ENCODE data around the gene CAMK1. TPM values are rescaled to one million over a fixed set of nuclear protein-coding genes. Genes with fewer than 3 reads are reported as not detected.

CAMK1 gene
- total and polyA plus RNA-seq, 4 donors = 13.8 to 20.1 (median 16.7) TPM

- no peak for TF ChIP-seq YY1 (IDR thresholded peaks at IDR 0.05)
- TF ChIP-seq NR2F2 (IDR thresholded peaks at IDR 0.05) = no peak
- TF ChIP-seq, protein P1, sequence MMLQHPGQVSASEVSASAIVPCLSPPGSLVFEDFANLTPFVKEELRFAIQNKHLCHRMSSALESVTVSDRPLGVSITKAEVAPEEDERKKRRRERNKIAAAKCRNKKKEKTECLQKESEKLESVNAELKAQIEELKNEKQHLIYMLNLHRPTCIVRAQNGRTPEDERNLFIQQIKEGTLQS (IDR thresholded peaks at IDR 0.05) = no peak
- TF ChIP-seq, protein P2, sequence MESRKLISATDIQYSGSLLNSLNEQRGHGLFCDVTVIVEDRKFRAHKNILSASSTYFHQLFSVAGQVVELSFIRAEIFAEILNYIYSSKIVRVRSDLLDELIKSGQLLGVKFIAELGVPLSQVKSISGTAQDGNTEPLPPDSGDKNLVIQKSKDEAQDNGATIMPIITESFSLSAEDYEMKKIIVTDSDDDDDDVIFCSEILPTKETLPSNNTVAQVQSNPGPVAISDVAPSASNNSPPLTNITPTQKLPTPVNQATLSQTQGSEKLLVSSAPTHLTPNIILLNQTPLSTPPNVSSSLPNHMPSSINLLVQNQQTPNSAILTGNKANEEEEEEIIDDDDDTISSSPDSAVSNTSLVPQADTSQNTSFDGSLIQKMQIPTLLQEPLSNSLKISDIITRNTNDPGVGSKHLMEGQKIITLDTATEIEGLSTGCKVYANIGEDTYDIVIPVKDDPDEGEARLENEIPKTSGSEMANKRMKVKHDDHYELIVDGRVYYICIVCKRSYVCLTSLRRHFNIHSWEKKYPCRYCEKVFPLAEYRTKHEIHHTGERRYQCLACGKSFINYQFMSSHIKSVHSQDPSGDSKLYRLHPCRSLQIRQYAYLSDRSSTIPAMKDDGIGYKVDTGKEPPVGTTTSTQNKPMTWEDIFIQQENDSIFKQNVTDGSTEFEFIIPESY (IDR thresholded peaks at IDR 0.05) = no peak
- TF ChIP-seq, protein P3, sequence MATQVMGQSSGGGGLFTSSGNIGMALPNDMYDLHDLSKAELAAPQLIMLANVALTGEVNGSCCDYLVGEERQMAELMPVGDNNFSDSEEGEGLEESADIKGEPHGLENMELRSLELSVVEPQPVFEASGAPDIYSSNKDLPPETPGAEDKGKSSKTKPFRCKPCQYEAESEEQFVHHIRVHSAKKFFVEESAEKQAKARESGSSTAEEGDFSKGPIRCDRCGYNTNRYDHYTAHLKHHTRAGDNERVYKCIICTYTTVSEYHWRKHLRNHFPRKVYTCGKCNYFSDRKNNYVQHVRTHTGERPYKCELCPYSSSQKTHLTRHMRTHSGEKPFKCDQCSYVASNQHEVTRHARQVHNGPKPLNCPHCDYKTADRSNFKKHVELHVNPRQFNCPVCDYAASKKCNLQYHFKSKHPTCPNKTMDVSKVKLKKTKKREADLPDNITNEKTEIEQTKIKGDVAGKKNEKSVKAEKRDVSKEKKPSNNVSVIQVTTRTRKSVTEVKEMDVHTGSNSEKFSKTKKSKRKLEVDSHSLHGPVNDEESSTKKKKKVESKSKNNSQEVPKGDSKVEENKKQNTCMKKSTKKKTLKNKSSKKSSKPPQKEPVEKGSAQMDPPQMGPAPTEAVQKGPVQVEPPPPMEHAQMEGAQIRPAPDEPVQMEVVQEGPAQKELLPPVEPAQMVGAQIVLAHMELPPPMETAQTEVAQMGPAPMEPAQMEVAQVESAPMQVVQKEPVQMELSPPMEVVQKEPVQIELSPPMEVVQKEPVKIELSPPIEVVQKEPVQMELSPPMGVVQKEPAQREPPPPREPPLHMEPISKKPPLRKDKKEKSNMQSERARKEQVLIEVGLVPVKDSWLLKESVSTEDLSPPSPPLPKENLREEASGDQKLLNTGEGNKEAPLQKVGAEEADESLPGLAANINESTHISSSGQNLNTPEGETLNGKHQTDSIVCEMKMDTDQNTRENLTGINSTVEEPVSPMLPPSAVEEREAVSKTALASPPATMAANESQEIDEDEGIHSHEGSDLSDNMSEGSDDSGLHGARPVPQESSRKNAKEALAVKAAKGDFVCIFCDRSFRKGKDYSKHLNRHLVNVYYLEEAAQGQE (IDR thresholded peaks at IDR 0.05) = no peak
- no peak for TF ChIP-seq HNF4A (conservative IDR thresholded peaks at IDR 0.05)
- TF ChIP-seq SP1 (IDR thresholded peaks at IDR 0.05) = no peak
- no peak for TF ChIP-seq RXRA (IDR thresholded peaks at IDR 0.05)
- TF ChIP-seq CTCF (IDR thresholded peaks at IDR 0.05; ENCODE audit: low read depth, low read length, missing input control) = no peak
- no peak for TF ChIP-seq FOXA1 (IDR thresholded peaks at IDR 0.05)
- Histone ChIP-seq H3K27ac (ENCODE audit: low read depth in 1 of 2, low read length in 2 of 2) (peak overlapping the region; percentile 79 to 83), H3K9me3 (ENCODE audit: control insufficient read depth in 4 of 4, low read length in 3 of 4) (no peaks in the 10 kb centered on the region), H3K27me3 (ENCODE audit: control insufficient read depth in 4 of 4, insufficient read depth in 4 of 4, low read length in 3 of 4) (no peaks in the 10 kb centered on the region), H3K36me3 (ENCODE audit: control insufficient read depth in 4 of 4, insufficient read depth in 3 of 4, low read depth in 1 of 4, low read length in 3 of 4) (peaks cover 0 to 19% (median 15%) of the 10 kb centered on the region in 4 donors), H3K4me3 (ENCODE audit: low read depth in 1 of 3, low read length in 3 of 3) (no peak overlapping the region), H3K4me1 (ENCODE audit: control insufficient read depth in 4 of 4, insufficient read depth in 4 of 4, low read length in 3 of 4) (peaks cover 6 to 34% (median 18%) of the 10 kb centered on the region in 4 donors), H3K9ac (ENCODE audit: low read depth in 1 of 2, low read length in 2 of 2) (no peak overlapping the region)
- DNase-seq (ENCODE audit: low spot score) = no peak
- 89% methylated on average over 4 of the region's 4 CpGs for WGBS
These were observed 11.2 kb upstream of the CAMK1 start for GRCh38 chr3:9780910-9781309.

- Histone ChIP-seq H3K36me3 (ENCODE audit: control insufficient read depth in 4 of 4, insufficient read depth in 3 of 4, low read depth in 1 of 4, low read length in 3 of 4) (peaks cover 0 to 16% (median 13%) of the 10 kb centered on the region in 4 donors), H3K27ac (ENCODE audit: low read depth in 1 of 2, low read length in 2 of 2) (peak overlapping the region; percentile 79 to 83), H3K4me1 (ENCODE audit: control insufficient read depth in 4 of 4, insufficient read depth in 4 of 4, low read length in 3 of 4) (peaks cover 6 to 34% (median 18%) of the 10 kb centered on the region in 4 donors), H3K9ac (ENCODE audit: low read depth in 1 of 2, low read length in 2 of 2) (no peak overlapping the region), H3K9me3 (ENCODE audit: control insufficient read depth in 4 of 4, low read length in 3 of 4) (no peaks in the 10 kb centered on the region), H3K4me3 (ENCODE audit: low read depth in 1 of 3, low read length in 3 of 3) (no peak overlapping the region), H3K27me3 (ENCODE audit: control insufficient read depth in 4 of 4, insufficient read depth in 4 of 4, low read length in 3 of 4) (no peaks in the 10 kb centered on the region)
- 63% methylated on average over 10 of the region's 10 CpGs for WGBS
- DNase-seq (ENCODE audit: low spot score) = no peak
- TF ChIP-seq MAX (IDR thresholded peaks at IDR 0.05) = no peak
- no peak for TF ChIP-seq CTCF (IDR thresholded peaks at IDR 0.05; ENCODE audit: low read depth, low read length, missing input control)
- no peak for TF ChIP-seq EGR1 (IDR thresholded peaks at IDR 0.05; ENCODE audit: low read depth in 2 of 2)
- TF ChIP-seq YY1 (IDR thresholded peaks at IDR 0.05) = no peak
- TF ChIP-seq JUND (IDR thresholded peaks at IDR 0.05) = peak in 1 of 2 donors; percentile 20
- peak in 1 of 2 donors; percentile 16 for TF ChIP-seq GABPA (IDR thresholded peaks at IDR 0.05 in 1 of 2, conservative IDR thresholded peaks at IDR 0.05 in 1 of 2)
- TF ChIP-seq, protein P2 (IDR thresholded peaks at IDR 0.05) = no peak
- no peak for TF ChIP-seq HNF4G (IDR thresholded peaks at IDR 0.05)
- TF ChIP-seq, protein P3 (IDR thresholded peaks at IDR 0.05) = no peak
- TF ChIP-seq NR2F2 (IDR thresholded peaks at IDR 0.05) = no peak
These were observed 10.7 kb upstream of the CAMK1 start for GRCh38 chr3:9780458-9780812.

Data from liver (tissue), 9 donors.